Measurements from ENCODE around the gene SKAP2. TPM values are rescaled to one million over a fixed set of nuclear protein-coding genes. Genes with fewer than 3 reads are reported as not detected.

SKAP2 gene
- total and polyA plus RNA-seq, 12 donors, result 7.3 to 123 (median 50.1) TPM

DNA sequence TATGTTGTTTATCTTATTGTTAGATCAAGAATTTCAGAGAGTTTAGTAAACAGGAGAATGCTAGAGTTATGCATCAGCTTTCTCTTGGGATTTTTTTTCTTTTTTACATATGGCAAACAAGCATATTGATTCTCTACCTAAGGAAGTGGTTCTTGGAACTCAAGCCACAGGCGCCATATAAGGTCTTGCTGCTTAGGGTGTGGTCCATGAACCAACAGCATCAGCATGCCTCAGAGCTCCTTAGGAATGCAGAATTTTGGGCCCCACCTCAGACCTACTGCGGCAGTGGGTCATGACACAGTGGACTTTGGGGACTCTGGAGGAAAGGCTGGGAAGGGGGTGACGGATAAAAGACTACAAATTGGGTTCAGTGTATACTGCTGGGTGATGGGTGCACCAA lies 230.8 kb downstream of the SKAP2 start:
- intact Hi-C loops (cut with DNase I), result no loop called here

DNA sequence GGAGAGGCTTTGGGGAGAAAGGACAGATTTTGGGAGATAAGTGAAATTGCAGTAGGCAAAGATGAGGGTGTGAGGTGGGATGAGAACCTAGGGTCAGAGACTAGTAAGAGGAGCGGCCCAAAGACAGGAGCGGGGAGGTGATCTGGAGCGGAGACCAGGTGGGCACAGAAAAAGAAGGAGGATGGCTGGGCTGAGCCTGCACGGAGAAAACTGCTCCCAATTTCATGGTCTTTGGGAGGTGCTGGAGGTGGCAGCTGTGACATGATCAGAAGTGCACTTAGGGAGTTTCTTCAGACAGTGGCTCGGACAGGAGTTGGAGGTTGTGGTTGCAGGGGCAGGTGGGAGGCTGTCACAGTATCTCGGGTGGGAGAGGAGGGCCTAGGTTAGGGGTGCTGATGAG lies 232.8 kb downstream of the SKAP2 start:
- Histone ChIP-seq H3K9me3 (replicated peaks in 1 of 3) (no peaks in the 10 kb centered on the region), H3K4me3 (no peak overlapping the region), H3K27ac (no peak overlapping the region), H3K4me1 (replicated peaks in 1 of 2) (no peaks in the 10 kb centered on the region), H3K27me3 (peaks cover 4% of the 10 kb centered on the region), H3K36me3 (replicated peaks in 1 of 2) (no peaks in the 10 kb centered on the region)
- no peak for TF ChIP-seq POLR2A (IDR thresholded peaks at IDR 0.05)
- TF ChIP-seq, protein P1, sequence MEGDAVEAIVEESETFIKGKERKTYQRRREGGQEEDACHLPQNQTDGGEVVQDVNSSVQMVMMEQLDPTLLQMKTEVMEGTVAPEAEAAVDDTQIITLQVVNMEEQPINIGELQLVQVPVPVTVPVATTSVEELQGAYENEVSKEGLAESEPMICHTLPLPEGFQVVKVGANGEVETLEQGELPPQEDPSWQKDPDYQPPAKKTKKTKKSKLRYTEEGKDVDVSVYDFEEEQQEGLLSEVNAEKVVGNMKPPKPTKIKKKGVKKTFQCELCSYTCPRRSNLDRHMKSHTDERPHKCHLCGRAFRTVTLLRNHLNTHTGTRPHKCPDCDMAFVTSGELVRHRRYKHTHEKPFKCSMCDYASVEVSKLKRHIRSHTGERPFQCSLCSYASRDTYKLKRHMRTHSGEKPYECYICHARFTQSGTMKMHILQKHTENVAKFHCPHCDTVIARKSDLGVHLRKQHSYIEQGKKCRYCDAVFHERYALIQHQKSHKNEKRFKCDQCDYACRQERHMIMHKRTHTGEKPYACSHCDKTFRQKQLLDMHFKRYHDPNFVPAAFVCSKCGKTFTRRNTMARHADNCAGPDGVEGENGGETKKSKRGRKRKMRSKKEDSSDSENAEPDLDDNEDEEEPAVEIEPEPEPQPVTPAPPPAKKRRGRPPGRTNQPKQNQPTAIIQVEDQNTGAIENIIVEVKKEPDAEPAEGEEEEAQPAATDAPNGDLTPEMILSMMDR (IDR thresholded peaks at IDR 0.05), result no peak
- 91 to 97% (median 94%) methylated on average over 6 of the region's 6 CpGs for whole genome bisulfite sequencing, 4 donors
- DNase-seq, result no peak
- intact Hi-C loops (cut with DNase I), result no loop called here

More for the DNA sequence above, 230.8 kb downstream of the SKAP2 start:
- Histone ChIP-seq H3K27ac (no peak overlapping the region), H3K9me3 (replicated peaks in 1 of 3) (no peaks in the 10 kb centered on the region), H3K27me3 (peaks cover 4% of the 10 kb centered on the region), H3K36me3 (replicated peaks in 1 of 2) (no peaks in the 10 kb centered on the region), H3K4me1 (replicated peaks in 1 of 2) (no peaks in the 10 kb centered on the region), H3K4me3 (no peak overlapping the region)
- no peak for DNase-seq
- WGBS, 4 donors, result 91 to 92% (median 92%) methylated on average over 3 of the region's 3 CpGs
- TF ChIP-seq, protein P1 (IDR thresholded peaks at IDR 0.05), result no peak
- TF ChIP-seq POLR2A (IDR thresholded peaks at IDR 0.05), result no peak

DNA sequence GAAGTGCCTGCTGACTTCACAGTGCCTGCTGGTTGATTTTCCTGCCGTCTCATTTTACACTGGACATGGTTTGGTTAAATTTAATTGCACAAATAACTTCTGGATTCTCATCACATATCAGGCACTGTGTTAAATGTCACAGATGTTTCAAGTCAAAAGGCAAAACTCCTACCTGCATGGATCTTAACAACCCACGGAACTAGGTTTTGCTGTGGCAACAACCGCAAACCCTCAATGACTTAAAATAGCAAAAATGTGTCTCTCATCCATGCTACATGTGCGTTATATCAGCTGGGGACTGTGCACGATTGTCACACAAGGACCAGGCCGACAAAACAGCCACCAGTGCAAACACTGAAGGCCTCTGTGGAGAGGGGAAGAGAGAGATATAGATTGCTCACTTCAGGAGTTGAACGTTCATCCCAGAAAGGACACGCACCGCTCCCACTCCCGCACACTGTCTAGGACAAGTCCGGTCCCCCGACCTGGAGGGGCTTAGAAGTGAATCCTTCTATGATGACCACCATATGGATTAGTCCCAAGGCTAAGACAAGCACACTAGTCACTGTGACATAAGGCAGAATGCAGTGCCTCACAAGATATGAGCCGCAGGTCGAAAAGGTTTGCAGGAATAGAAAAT lies 233.3 kb downstream of the SKAP2 start:
- H3K27me3 ChIP-seq, result peaks cover 4% of the 10 kb centered on the region
- H3K9me3 ChIP-seq (replicated peaks in 1 of 3), result no peaks in the 10 kb centered on the region
- WGBS, 4 donors, result 85 to 96% (median 92%) methylated on average over 14 of the region's 14 CpGs
- intact Hi-C loops (cut with DNase I), result no loop called here
- H3K4me1 ChIP-seq (replicated peaks in 1 of 2), result no peaks in the 10 kb centered on the region
- H3K27ac ChIP-seq, result no peak overlapping the region
- no peak overlapping the region for H3K4me3 ChIP-seq
- no peak for DNase-seq
- TF ChIP-seq POLR2A (IDR thresholded peaks at IDR 0.05), result no peak
- TF ChIP-seq, protein P1 (IDR thresholded peaks at IDR 0.05), result no peak
- no peaks in the 10 kb centered on the region for H3K36me3 ChIP-seq (replicated peaks in 1 of 2)

DNA sequence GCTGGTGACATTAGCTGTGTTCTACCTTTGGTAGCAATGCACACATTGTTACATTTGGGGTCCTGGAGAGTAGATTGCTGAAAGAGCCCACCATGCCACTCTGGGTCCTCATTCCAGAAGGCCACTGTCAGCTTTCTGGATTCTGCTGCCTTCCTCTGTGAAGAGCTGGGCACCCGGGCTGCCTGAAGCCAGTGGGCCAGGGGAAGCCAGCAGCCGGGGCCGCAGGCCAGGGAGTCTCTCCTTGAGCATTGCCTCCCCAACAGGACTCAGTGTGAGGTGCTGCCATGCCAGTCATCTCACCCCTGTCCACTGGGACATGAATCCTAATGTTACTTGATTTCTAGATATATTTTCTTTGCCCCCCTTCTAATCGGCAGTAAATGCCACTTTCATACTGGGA lies 234.0 kb downstream of the SKAP2 start:
- intact Hi-C loops (cut with DNase I), result no loop called here
- H3K4me1 ChIP-seq (replicated peaks in 1 of 2), result no peaks in the 10 kb centered on the region
- no peak overlapping the region for H3K27ac ChIP-seq
- no peaks in the 10 kb centered on the region for H3K9me3 ChIP-seq (replicated peaks in 1 of 3)
- H3K36me3 ChIP-seq (replicated peaks in 1 of 2), result no peaks in the 10 kb centered on the region
- H3K4me3 ChIP-seq, result no peak overlapping the region
- 90 to 95% (median 93%) methylated on average over 1 to 4 of the region's 4 CpGs for WGBS, 4 donors
- H3K27me3 ChIP-seq, result peaks cover 4% of the 10 kb centered on the region
- TF ChIP-seq, protein P1 (IDR thresholded peaks at IDR 0.05), result no peak
- TF ChIP-seq POLR2A (IDR thresholded peaks at IDR 0.05), result no peak
- DNase-seq, result no peak

Measured in adrenal gland (tissue), 12 donors.